HG03159 (cell line): ENCODE measurements around the gene CAP1.
"Not testable (repeated sequence)": the region's sequence is repeated elsewhere in the genome, so short reads cannot be mapped to it uniquely, and the experiment has no call there.

Source experiments
- ATAC-seq: cut with Tn5 transposase; IDR thresholded peaks from one replicate; pipeline ENCODE4 v1.9.1; 2021; ENCODE audit warnings: mild to moderate bottlenecking, moderate library complexity; ENCODE audit not compliant: unreplicated experiment

CAP1 gene

GRCh38 chr1:40030528-40031135 is 9.9 kb upstream of the CAP1 start:
- no peak for ATAC-seq

GRCh38 chr1:40032240-40032891 is 8.2 kb upstream of the CAP1 start:
- no peak for ATAC-seq

GRCh38 chr1:40034869-40035268 is 5.7 kb upstream of the CAP1 start:
- ATAC-seq: no peak

GRCh38 chr1:40036574-40036973 is 4.0 kb upstream of the CAP1 start:
- ATAC-seq: no peak

- ATAC-seq: not testable (repeated sequence)
Observed at GRCh38 chr1:40037254-40037653, 3.3 kb upstream of the CAP1 start.

GRCh38 chr1:40038697-40039096 is 1.8 kb upstream of the CAP1 start:
- ATAC-seq: no peak

GRCh38 chr1:40039245-40039756 is 1.2 kb upstream of the CAP1 start:
- no peak for ATAC-seq

GRCh38 chr1:40039757-40040510 is 595 bp upstream of the CAP1 start:
- peak; percentile 63 for ATAC-seq

GRCh38 chr1:40041466-40041838 is 923 bp downstream of the CAP1 start:
- no peak for ATAC-seq

- ATAC-seq: no peak
Observed at GRCh38 chr1:40042341-40042740, 1.8 kb downstream of the CAP1 start.

- ATAC-seq: no peak
Observed at GRCh38 chr1:40044110-40044509, 3.6 kb downstream of the CAP1 start.

- no peak for ATAC-seq
Observed at GRCh38 chr1:40045182-40045581, 4.7 kb downstream of the CAP1 start.

GRCh38 chr1:40045766-40046165 is 5.2 kb downstream of the CAP1 start:
- no peak for ATAC-seq

GRCh38 chr1:40047276-40047675 is 6.7 kb downstream of the CAP1 start:
- no peak for ATAC-seq

- no peak for ATAC-seq
Observed at GRCh38 chr1:40047769-40048168, 7.2 kb downstream of the CAP1 start.

GRCh38 chr1:40049725-40050124 is 9.2 kb downstream of the CAP1 start:
- no peak for ATAC-seq

GRCh38 chr1:40050863-40051262 is 10.3 kb downstream of the CAP1 start:
- no peak for ATAC-seq

- no peak for ATAC-seq
Observed at GRCh38 chr1:40053138-40053887, 12.8 kb downstream of the CAP1 start.

- ATAC-seq: no peak
Observed at GRCh38 chr1:40056519-40057309, 16.2 kb downstream of the CAP1 start.

- ATAC-seq: no peak
Observed at GRCh38 chr1:40057310-40058030, 16.9 kb downstream of the CAP1 start.
